ENCODE measurements around the gene DCT.

- TF ChIP-seq POLR2AphosphoS5 (IDR thresholded peaks at IDR 0.05) (no peak), CTCF (IDR thresholded peaks at IDR 0.05) (no peak), POLR2A (IDR thresholded peaks at IDR 0.05; ENCODE audit: low read depth) (no peak), EP300 (IDR thresholded peaks at IDR 0.05) (no peak)
Observed at GRCh38 chr13:94454334-94454733, 25.1 kb downstream of the DCT start.

Data from esophagus muscularis mucosa (tissue), 4 donors.